HepG2 (cell line): ENCODE data around the gene AMZ1. TPM values are rescaled to one million over a fixed set of nuclear protein-coding genes. Genes with fewer than 3 reads are reported as not detected.

Source experiments
- AFF4 ChIP-seq: sonication (generic); formaldehyde crosslinking; IDR thresholded peaks from 2 replicates; pipeline ENCODE4 v1.4.0; 2020; ENCODE audit warnings: missing genetic modification reagents
- ARNT2 ChIP-seq: sonication (generic); formaldehyde crosslinking; IDR thresholded peaks from 2 replicates; pipeline ENCODE4 v1.8.0; 2022; ENCODE audit warnings: mild to moderate bottlenecking, low read depth, missing genetic modification reagents, moderate library complexity
- HIVEP1 ChIP-seq: sonication (generic); formaldehyde crosslinking; IDR thresholded peaks from 2 replicates; pipeline ENCODE4 v1.4.0; 2020; ENCODE audit warnings: mild to moderate bottlenecking, missing genetic modification reagents
- PHF5A ChIP-seq: IDR thresholded peaks from one replicate; pipeline ENCODE4 v1.6.1; 2018; ENCODE audit warnings: low read depth, missing genetic modification reagents; ENCODE audit not compliant: unreplicated experiment
- SALL1 ChIP-seq: sonication (generic); formaldehyde crosslinking; IDR thresholded peaks from 2 replicates; pipeline ENCODE4 v1.8.0; 2022; ENCODE audit warnings: mild to moderate bottlenecking, missing genetic modification reagents
- SKI ChIP-seq: fragments of 450-650 bp; IDR thresholded peaks from one replicate; pipeline ENCODE4 v1.6.1; 2018; ENCODE audit warnings: mild to moderate bottlenecking; ENCODE audit not compliant: partially characterized antibody
- SMAD1 ChIP-seq: sonication (generic); formaldehyde crosslinking; IDR thresholded peaks from 2 replicates; pipeline ENCODE4 v1.4.0; 2020; ENCODE audit warnings: missing genetic modification reagents, low read depth, mild to moderate bottlenecking, borderline replicate concordance
- SRSF1 ChIP-seq: fragments of 200-400 bp; formaldehyde crosslinking; optimal IDR thresholded peaks from 2 replicates; pipeline ENCODE3; 2017; ENCODE audit warnings: mild to moderate bottlenecking, low read depth, low read length, moderate library complexity
- ZC3H13 ChIP-seq: sonication (generic); formaldehyde crosslinking; IDR thresholded peaks from 2 replicates; pipeline ENCODE4 v1.8.1; 2023; ENCODE audit warnings: mild to moderate bottlenecking, missing genetic modification reagents, moderate library complexity
- ZNF274 ChIP-seq: sonication (generic); formaldehyde crosslinking; IDR thresholded peaks from 2 replicates; pipeline ENCODE4 v1.5.1; 2020; ENCODE audit warnings: mild to moderate bottlenecking, missing genetic modification reagents
- ZNF280D ChIP-seq: sonication (generic); formaldehyde crosslinking; IDR thresholded peaks from 2 replicates; pipeline ENCODE4 v1.5.1; 2020; ENCODE audit warnings: mild to moderate bottlenecking, missing genetic modification reagents
- ZNF446 ChIP-seq: sonication (generic); formaldehyde crosslinking; IDR thresholded peaks from 2 replicates; pipeline ENCODE4 v1.5.0; 2020; ENCODE audit warnings: mild to moderate bottlenecking, missing genetic modification reagents
- ZNF577 ChIP-seq: sonication (generic); formaldehyde crosslinking; IDR thresholded peaks from 2 replicates; pipeline ENCODE4 v1.4.0; 2020; ENCODE audit warnings: mild to moderate bottlenecking, low read depth, missing genetic modification reagents, borderline replicate concordance
- ZNF609 ChIP-seq: sonication (generic); formaldehyde crosslinking; IDR thresholded peaks from 2 replicates; pipeline ENCODE4 v1.4.0; 2020; ENCODE audit warnings: mild to moderate bottlenecking, missing genetic modification reagents, borderline replicate concordance
- ZNF691 ChIP-seq: sonication (generic); formaldehyde crosslinking; IDR thresholded peaks from 2 replicates; pipeline ENCODE4 v1.4.0; 2020; ENCODE audit warnings: missing genetic modification reagents, low read depth, mild to moderate bottlenecking, borderline replicate concordance
- polyA plus RNA-seq, 8 experiments: library from polyadenylated mRNA; depleted of rRNA in 3 of 8; stranded (reverse) in 7 of 8; unstranded in 1 of 8; fragments of >200 nt; fragmentation: Illumina TruSeq in 4 of 8; extraction: Trizol in 4 of 8; gene quantifications; 2 replicates each; pipeline versions ENCODE4 v1.2.1 to v1.2.3, GENCODE V29; 2011 to 2016; ENCODE audit warnings: low read depth in 4 of 8, missing spikeins in 1 of 8, mixed read lengths in 1 of 8; ENCODE audit not compliant: insufficient read depth in 1 of 8
- total RNA-seq, 5 experiments: library from RNA; depleted of rRNA; stranded (reverse); fragments of >200 nt; fragmentation: Illumina TruSeq; extraction: Trizol; gene quantifications; 2 replicates each; pipeline ENCODE4 v1.2.3, GENCODE V29; 2016; ENCODE audit warnings: low read depth in 1 of 5

AMZ1 gene
- total and polyA plus RNA-seq, 2 of the 13 experiments (the other 11 are each of a cell fraction or from before 2014, with no cell fraction given): 0.03 TPM; not detected in 1

- no peak for TF ChIP-seq ZNF609 (CRISPR knock-in tag)
- no peak for TF ChIP-seq ZNF577 (CRISPR knock-in tag)
- TF ChIP-seq PHF5A: no peak
- TF ChIP-seq HIVEP1 (CRISPR knock-in tag): peak; percentile 43; the same call in 1 of the 2 replicates
- TF ChIP-seq ARNT2 (CRISPR knock-in tag): no peak
- TF ChIP-seq ZNF691 (CRISPR knock-in tag): no peak
- no peak for TF ChIP-seq SRSF1
- no peak for TF ChIP-seq ZNF274 (CRISPR knock-in tag)
- 0 out of 2 replicates have a peak, but pooled peaks have one; percentile 27 for TF ChIP-seq SALL1 (CRISPR knock-in tag)
- no peak for TF ChIP-seq SMAD1 (CRISPR knock-in tag)
- peak; percentile 91 for TF ChIP-seq SKI
- TF ChIP-seq AFF4: no peak
- no peak for TF ChIP-seq ZC3H13 (CRISPR knock-in tag)
- no peak for TF ChIP-seq ZNF446
- no peak for TF ChIP-seq ZNF280D (CRISPR knock-in tag)
Measured at GRCh38 chr7:2641406-2642393, 46.3 kb upstream of the AMZ1 start (continued).
